H1 (cell line): ENCODE results near the gene IP6K1. TPM values are rescaled to one million over a fixed set of nuclear protein-coding genes. Genes with fewer than 3 reads are reported as not detected.

ENCODE experiments used
- BCL11A ChIP-seq, 2 experiments: IDR thresholded peaks; one replicate each; pipeline ENCODE4 v1.6.1; 2011; ENCODE audit warnings: low read depth in 2 of 2, low read length in 2 of 2, mild to moderate bottlenecking in 2 of 2
- CEBPB ChIP-seq: IDR thresholded peaks from 2 replicates; pipeline ENCODE4 v1.6.1; 2012; ENCODE audit warnings: low read depth, low read length
- CHD1 ChIP-seq: IDR thresholded peaks from 2 replicates; pipeline ENCODE4 v1.6.1; 2012; ENCODE audit warnings: low read depth, low read length, improper control_type of control experiment
- CHD7 ChIP-seq: fragments of 300-600 bp; sonication (generic); IDR thresholded peaks from 2 replicates; pipeline ENCODE4 v1.7.1; 2012; ENCODE audit warnings: low read length, moderate library complexity, mild to moderate bottlenecking, inconsistent platforms; ENCODE audit not compliant: insufficient replicate concordance
- CREB1 ChIP-seq: IDR thresholded peaks from 2 replicates; pipeline ENCODE4 v1.6.1; 2012; ENCODE audit warnings: inconsistent platforms
- KDM1A ChIP-seq: fragments of 200-600, 300-600 bp; sonication (generic); IDR thresholded peaks from 2 replicates; pipeline ENCODE4 v1.7.1; 2016; ENCODE audit warnings: mild to moderate bottlenecking, low read length, borderline replicate concordance
- MAX ChIP-seq: IDR thresholded peaks from 2 replicates; pipeline ENCODE4 v1.6.1; 2012; ENCODE audit warnings: inconsistent platforms
- RNF2 ChIP-seq: fragments of 200-900, 300-1000 bp; sonication (generic); IDR thresholded peaks from 2 replicates; pipeline ENCODE4 v1.7.1; 2016; ENCODE audit warnings: borderline replicate concordance, low read depth, mild to moderate bottlenecking, antibody characterized with exemption, low read length; ENCODE audit not compliant: poor library complexity, severe bottlenecking; ENCODE audit errors: missing control alignments
- SIX5 ChIP-seq: IDR thresholded peaks from 2 replicates; pipeline ENCODE4 v1.6.1; 2011; ENCODE audit warnings: mild to moderate bottlenecking, low read depth, low read length
- TAF1 ChIP-seq: IDR thresholded peaks from 2 replicates; pipeline ENCODE4 v1.6.1; 2011; ENCODE audit warnings: mild to moderate bottlenecking, low read depth, low read length
- TBP ChIP-seq: IDR thresholded peaks from 2 replicates; pipeline ENCODE4 v1.6.1; 2011; ENCODE audit warnings: low read depth, low read length, improper control_type of control experiment
- polyA plus RNA-seq, 7 experiments: library from polyadenylated mRNA; depleted of rRNA in 3 of 7; stranded (reverse) in 5 of 7; unstranded in 2 of 7; fragments of >200 nt in 5 of 7; fragments of 200-250 nt in 2 of 7; gene quantifications; 1 replicate in 5 of 7; 2 replicates in 1 of 7; 4 replicates in 1 of 7; pipeline versions ENCODE4 v1.2.1 to v1.2.3, GENCODE V29; 2011 to 2013; ENCODE audit warnings: missing spikeins in 2 of 7, mixed read lengths in 2 of 7
- total RNA-seq: library from RNA; stranded (reverse); fragmentation: NEBNext Ultra II Directional; extraction: Animal tissue kit (Norgen Biotek cat#: 25700); gene quantifications from 2 replicates; pipeline ENCODE4 v1.2.1, GENCODE V29; 2021

The IP6K1 gene
- total and polyA plus RNA-seq, 2 of the 8 experiments (the other 6 are each of a cell fraction or from before 2014, with no cell fraction given), result 31.5 to 35.2 TPM

- no peak for TF ChIP-seq CHD7
- TF ChIP-seq CHD1, result no peak
- no peak for TF ChIP-seq BCL11A (IDR thresholded peaks at IDR 0.05; ENCODE audit: low read depth in 2 of 2, low read length in 2 of 2)
- TF ChIP-seq KDM1A, result no peak
- no peak for TF ChIP-seq TAF1
- TF ChIP-seq SIX5, result no peak
- no peak for TF ChIP-seq CEBPB
- no peak for TF ChIP-seq RNF2
- no peak for TF ChIP-seq TBP
- no peak for TF ChIP-seq CREB1
- TF ChIP-seq MAX, result no peak
Measured at GRCh38 chr3:49781415-49782199, 4.7 kb downstream of the IP6K1 start (continued).
